VCaP (cell line): ENCODE data around the gene ZMYND8.
"Not testable (repeated sequence)": the region's sequence is repeated elsewhere in the genome, so short reads cannot be mapped to it uniquely, and the experiment has no call there.

Source experiments
- H3K27ac ChIP-seq: fragments of 450-650 bp; 2 replicates; pipeline ENCODE4 v1.5.1; 2017
- TF ChIP-seq, protein P1 (sequence below): fragments of 450-650 bp; conservative IDR thresholded peaks from 2 replicates; pipeline ENCODE4 v1.5.1; 2017; ENCODE audit warnings: mild to moderate bottlenecking, moderate library complexity

ZMYND8 gene

DNA sequence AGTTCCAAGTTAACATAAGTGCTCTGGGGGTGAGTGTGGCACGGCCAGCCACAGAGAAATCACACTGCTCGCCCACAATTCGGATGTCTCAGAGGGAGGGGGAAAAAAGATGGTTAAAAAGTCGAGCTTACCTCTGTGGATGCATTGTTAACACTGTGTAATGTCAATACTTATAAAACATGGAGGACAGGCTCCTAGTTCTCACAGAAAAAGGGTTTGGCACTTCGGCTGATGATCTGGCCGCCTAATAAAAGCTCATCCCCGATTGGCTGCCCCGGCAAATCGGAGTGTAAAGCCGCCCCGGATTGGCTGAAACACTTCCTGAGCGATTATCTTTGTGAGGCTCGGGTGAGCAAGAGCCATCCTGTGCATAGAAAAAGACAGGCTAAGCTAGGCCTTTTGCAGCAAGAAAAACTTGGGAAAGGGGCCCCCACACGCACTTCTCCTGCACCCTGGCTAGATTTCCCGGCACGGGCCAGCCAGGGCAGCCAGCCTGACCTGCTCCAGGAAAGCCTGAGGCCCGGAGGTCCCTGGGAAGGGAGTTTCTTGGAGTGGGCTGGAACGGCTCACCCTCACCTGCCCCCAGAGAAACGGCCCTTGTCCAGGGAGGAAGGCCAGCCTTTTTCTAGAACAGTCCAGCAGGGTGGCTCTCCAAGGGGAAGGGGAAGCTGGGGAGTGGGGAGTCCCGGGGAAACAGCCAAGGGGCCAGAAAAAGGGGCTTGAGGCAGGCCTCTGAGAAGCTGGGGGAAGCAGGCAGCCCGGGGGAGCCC lies at the start of gene ZMYND8:
Gene ZMYND8 (minus strand): TSS at position 174 of the 770 bp plus-strand sequence. CDS start 29 bp downstream, at position 145.
- peak within 1 kb of the TSS; percentile 100 for H3K27ac ChIP-seq
- TF ChIP-seq, protein P1, sequence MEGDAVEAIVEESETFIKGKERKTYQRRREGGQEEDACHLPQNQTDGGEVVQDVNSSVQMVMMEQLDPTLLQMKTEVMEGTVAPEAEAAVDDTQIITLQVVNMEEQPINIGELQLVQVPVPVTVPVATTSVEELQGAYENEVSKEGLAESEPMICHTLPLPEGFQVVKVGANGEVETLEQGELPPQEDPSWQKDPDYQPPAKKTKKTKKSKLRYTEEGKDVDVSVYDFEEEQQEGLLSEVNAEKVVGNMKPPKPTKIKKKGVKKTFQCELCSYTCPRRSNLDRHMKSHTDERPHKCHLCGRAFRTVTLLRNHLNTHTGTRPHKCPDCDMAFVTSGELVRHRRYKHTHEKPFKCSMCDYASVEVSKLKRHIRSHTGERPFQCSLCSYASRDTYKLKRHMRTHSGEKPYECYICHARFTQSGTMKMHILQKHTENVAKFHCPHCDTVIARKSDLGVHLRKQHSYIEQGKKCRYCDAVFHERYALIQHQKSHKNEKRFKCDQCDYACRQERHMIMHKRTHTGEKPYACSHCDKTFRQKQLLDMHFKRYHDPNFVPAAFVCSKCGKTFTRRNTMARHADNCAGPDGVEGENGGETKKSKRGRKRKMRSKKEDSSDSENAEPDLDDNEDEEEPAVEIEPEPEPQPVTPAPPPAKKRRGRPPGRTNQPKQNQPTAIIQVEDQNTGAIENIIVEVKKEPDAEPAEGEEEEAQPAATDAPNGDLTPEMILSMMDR: no peak

DNA sequence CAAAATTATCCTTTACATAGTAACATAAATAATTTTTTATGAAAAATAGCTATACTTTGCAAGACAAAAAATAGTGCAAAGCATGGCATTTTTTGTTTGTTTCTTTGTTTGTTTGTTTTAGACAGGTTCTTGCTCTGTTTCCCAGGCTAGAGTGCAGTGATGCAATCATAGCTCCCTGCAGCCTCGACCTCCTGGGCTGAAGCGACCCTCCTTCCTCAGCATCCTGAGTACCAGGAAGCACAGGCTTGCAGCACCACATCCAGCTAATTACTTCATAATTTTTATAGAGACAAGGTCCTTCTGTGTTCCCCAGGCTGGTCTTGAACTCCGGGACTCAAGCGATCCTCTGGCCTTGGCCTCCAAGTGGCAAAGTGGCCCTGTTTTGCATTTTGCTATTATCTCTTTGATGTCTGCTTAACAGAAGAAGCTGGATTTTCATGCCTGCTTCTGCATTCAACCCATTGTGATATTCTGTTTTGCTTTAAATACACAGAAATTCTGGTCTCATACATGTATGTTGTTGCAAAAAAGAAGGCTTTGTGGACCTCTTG lies 49.4 kb upstream of the ZMYND8 start:
- TF ChIP-seq, protein P1: no peak
- H3K27ac ChIP-seq: no peak overlapping the region

DNA sequence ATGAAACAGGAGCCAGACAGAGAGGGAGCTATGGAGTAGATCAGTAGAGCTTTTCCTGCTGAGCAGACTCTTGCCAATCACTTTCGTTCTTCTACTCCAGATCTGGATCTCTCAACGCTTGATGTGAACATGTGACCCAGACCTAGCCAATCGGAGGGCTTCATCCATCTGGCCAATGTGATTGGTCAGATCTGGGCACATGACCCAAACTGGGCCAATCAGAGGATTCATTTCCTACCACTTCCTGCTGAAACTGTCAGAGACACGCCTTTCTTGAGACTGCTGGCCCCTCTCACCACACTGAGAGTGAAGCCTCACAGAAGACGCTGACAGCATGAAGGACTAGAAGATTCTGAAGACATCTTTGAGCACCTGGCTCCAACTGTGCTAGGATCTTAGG lies 44.2 kb upstream of the ZMYND8 start:
- H3K27ac ChIP-seq: no peak overlapping the region
- TF ChIP-seq, protein P1: no peak

DNA sequence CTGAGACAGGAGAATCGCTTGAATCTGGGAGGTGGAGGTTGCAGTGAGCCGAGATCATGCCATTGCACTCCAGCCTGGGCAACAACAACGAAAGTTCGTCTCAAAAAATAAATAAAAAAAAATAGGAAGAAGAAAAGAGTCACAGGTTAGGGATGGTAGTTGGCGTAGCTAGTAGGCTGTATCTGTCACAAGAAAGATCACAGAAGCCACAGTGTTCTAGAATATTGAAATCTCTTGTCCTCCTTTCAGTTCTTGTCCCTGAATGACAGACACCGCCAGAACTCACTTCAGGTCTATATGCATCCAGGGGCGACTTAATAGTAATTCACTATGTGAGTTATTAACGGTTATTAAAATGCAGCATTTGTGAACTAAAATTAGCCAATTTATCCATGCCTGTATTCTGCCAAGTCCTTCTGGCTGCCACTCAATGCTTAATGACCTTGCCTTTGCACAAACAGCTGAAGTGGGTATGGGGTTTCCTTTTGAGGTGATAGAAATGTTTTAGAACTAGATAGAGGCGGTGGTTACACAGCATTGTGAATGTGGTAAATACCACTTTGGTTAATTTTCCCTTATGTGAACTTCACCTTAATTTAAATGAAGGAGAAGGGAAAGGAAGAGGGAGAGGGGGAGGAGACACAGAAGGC lies 41.3 kb upstream of the ZMYND8 start:
- TF ChIP-seq, protein P1: no peak
- no peak overlapping the region for H3K27ac ChIP-seq

DNA sequence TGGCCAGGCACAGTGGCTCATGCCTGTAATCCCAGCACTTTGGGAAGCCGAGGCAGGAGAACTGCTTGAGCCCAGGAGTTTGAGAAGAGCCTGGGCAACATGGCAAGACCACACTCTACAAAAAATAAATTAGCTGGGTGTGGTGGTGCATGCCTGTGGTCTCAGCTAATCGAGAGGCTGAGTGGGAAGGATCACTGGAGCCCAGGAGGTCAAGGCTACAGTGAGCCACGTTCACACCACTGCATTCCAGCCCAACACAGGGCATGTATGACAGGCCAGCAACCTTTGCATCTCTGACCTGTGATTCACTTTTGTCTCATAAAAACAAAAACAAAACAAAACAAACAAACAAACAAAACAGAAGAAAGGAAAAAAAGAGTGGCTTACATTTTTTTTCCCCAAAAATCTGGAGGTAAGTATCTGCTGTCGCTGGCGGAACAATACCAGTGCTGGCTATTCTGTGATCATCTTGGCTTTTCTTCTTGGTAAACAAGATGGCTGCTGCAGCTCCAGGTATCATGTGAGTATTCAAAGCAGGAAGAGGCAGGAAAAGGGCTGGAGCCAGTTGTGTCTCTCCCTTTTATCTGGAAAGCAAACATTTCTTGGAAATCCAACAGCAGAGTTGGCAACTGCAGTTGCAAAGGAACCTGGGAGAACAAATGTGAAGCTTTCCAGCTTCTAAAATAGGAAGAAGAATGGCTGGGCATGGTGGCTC lies 40.4 kb upstream of the ZMYND8 start:
- TF ChIP-seq, protein P1: no peak
- H3K27ac ChIP-seq: no peak overlapping the region

DNA sequence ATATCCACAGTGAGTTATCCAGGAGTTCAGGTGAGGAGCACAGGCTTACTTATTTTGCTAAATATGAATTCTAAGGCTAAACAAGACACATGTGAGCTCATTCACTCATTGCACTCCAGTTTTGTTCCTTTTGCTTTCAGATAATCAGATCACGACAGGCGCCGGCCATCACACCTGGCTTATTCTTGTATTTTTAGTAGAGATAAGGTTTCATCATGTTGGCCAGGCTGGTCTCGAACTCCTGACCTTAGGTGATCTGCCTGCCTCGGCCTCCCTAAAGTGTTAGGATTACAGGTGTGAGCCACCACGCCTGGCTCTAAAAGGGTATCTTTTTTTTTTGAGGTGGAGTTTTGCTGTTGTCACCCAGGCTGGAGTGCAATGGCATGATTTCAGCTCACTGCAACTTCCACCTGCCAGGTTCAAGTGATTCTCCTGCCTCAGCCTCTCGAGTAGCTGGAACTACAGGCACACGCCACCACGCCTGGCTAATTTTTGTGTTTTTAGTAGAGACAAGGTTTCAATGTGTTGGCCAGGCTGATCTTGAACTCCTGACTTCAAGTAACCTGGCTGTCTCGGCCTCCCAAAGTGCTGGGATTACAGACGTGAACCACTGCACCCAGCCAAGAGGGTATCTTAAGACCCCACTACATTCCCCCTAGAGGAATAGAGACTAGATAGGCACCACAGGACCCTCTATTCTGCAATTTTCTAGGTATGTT lies 37.5 kb upstream of the ZMYND8 start:
- not testable (repeated sequence) for H3K27ac ChIP-seq

DNA sequence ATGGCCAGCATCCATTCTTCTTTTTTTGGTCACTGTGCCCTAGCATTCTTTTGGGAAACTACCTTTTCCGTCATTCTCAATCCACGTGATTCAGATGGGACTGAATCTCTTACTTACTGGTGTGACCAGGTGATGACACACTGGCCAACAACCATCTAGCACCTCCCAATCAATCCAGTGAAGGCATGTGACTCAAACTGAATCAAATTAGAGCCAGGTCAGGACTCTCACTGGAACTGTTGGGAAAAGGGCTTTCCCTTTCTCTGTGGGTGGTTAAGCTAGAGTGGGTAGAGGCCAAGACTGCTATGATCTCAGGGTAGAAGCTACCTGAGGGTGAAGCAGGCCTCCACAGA lies 36.2 kb upstream of the ZMYND8 start:
- TF ChIP-seq, protein P1: no peak

More for the DNA sequence above, 36.2 kb upstream of the ZMYND8 start:
- H3K27ac ChIP-seq: peak overlapping the region; percentile 22; the same call in 1 of the 2 replicates
